Natural killer cell (primary cell): ENCODE measurements around the gene MAN1A2. TPM values are rescaled to one million over a fixed set of nuclear protein-coding genes. Genes with fewer than 3 reads are reported as not detected.
A peak's percentile ranks its signal among the peaks of the same experiment; 100 is the strongest.

Experiments used
- ATAC-seq, 3 donors: fragments of 150-1000 bp in 2 of 3; fragments of 200-7000 bp in 1 of 3; cut with Tn5 transposase; 1 replicate in 1 of 3; 2 replicates in 2 of 3; pipeline ENCODE4 v1.10.0; 2021; ENCODE audit warnings: mild to moderate bottlenecking in 2 of 3, moderate library complexity in 2 of 3
- DNase-seq, 2 donors: peaks; one replicate each; pipeline versions ENCODE4 v3.0.0 to v3.0.0-alpha.2; 2013 to 2021; ENCODE audit warnings: mixed read lengths in 1 of 2
- H3K27ac ChIP-seq: one replicate; pipeline ENCODE4 v1.5.1; 2013; ENCODE audit warnings: mild to moderate bottlenecking, low read length
- H3K27me3 ChIP-seq: one replicate; pipeline ENCODE4 v1.6.1; 2013; ENCODE audit warnings: low read length; ENCODE audit not compliant: control insufficient read depth, insufficient read depth
- H3K36me3 ChIP-seq: one replicate; pipeline ENCODE4 v1.6.1; 2013; ENCODE audit warnings: low read length; ENCODE audit not compliant: control insufficient read depth, insufficient read depth
- H3K4me1 ChIP-seq: one replicate; pipeline ENCODE4 v1.6.1; 2013; ENCODE audit warnings: low read length; ENCODE audit not compliant: control insufficient read depth, insufficient read depth
- H3K4me3 ChIP-seq: one replicate; pipeline ENCODE4 v1.5.1; 2013; ENCODE audit warnings: low read length
- H3K9me3 ChIP-seq: one replicate; pipeline ENCODE4 v1.6.1; 2013; ENCODE audit warnings: low read length; ENCODE audit not compliant: control insufficient read depth, insufficient read depth
- H3K27ac Mint-ChIP-seq, 2 donors: one replicate each; pipeline ENCODE4 v1.8.0; 2022; ENCODE audit warnings: mild to moderate bottlenecking in 2 of 2, mixed read lengths in 2 of 2, moderate library complexity in 1 of 2
- H3K27me3 Mint-ChIP-seq, 2 donors: one replicate each; pipeline ENCODE4 v1.8.0; 2022; ENCODE audit warnings: low read depth in 2 of 2, mixed read lengths in 2 of 2
- H3K36me3 Mint-ChIP-seq: one replicate; pipeline ENCODE4 v1.8.0; 2022; ENCODE audit warnings: mixed read lengths
- H3K4me1 Mint-ChIP-seq, 2 donors: one replicate each; pipeline ENCODE4 v1.8.0; 2022; ENCODE audit warnings: mixed read lengths in 2 of 2
- H3K4me3 Mint-ChIP-seq: one replicate; pipeline ENCODE4 v1.8.0; 2022; ENCODE audit warnings: mild to moderate bottlenecking, moderate library complexity, mixed read lengths
- H3K9me3 Mint-ChIP-seq, 2 donors: one replicate each; pipeline ENCODE4 v1.8.0; 2022; ENCODE audit warnings: mixed read lengths in 2 of 2
- WGBS: methylation state at CpG from one replicate; pipeline ENCODE4 v1.1.7; 2013; ENCODE audit warnings: missing lambda C conversion rate; ENCODE audit not compliant: insufficient coverage; 5-methylcytosine and 5-hydroxymethylcytosine counted together
- intact Hi-C: fragments of 100-400 bp; cut with micrococcal nuclease; formaldehyde crosslinking; loops from one replicate; pipeline ENCODE4 v1.14.2; 2022
- total RNA-seq, 4 donors: library from RNA; stranded (reverse); fragments of 120-200 nt in 1 of 4; gene quantifications; one replicate each; pipeline versions ENCODE4 v1.2.3 to v1.2.4, GENCODE V29; 2013 to 2022
- TF ChIP-seq, protein P1 (sequence below): fragments of 200-600 bp; IDR thresholded peaks from one replicate; pipeline ENCODE4 v1.8.0; 2022; ENCODE audit warnings: antibody characterized with exemption

Gene MAN1A2
- total RNA-seq, 3 donors from 2014 or later (not counting 1 experiment from before 2014, with no cell fraction given), result 75.5 to 90.0 (median 87.1) TPM

DNA sequence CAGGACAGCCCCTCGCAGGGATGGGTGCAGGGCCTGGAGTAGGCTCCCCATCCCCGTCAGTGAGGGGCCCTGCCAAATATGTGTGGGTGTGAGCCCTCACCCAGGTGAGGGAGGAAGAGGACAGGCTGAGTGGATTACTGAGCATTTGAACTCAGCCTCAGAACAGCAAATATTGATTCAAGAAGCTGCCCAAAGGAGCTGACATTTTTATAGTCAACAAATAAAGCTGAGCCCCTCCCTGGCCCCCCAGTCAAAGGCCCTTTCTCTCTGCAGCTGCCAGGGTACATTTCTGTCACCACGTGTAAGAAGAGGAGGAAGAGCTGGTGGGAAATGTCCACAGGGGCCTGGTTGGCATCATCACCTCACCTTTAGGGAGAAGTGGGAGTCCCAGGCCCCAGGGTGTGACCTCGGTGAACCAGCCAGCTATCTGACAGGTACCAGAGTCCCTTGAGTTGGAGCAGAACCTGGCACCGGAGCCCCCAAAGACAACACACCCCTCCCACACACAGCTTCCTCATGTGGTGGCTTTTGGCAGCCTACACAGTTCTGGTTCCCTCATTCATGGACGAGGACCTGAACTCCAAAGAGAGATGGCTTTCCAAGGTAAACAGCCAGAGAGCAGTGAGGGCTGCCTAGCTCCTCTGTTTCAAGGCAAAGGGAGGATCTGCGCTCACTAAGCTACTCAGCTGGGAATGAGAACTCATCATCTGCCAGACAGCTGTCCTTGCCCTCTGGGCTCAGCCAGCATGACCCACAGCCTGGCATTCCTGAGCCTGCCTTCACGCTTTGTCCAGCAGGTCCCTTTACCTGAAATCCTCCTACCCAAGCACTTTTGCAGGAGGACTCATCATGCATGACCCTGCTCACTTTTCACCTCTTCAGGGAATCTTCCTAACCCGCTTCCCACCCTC is 195.6 kb downstream of the MAN1A2 start:
- TF ChIP-seq, protein P1, sequence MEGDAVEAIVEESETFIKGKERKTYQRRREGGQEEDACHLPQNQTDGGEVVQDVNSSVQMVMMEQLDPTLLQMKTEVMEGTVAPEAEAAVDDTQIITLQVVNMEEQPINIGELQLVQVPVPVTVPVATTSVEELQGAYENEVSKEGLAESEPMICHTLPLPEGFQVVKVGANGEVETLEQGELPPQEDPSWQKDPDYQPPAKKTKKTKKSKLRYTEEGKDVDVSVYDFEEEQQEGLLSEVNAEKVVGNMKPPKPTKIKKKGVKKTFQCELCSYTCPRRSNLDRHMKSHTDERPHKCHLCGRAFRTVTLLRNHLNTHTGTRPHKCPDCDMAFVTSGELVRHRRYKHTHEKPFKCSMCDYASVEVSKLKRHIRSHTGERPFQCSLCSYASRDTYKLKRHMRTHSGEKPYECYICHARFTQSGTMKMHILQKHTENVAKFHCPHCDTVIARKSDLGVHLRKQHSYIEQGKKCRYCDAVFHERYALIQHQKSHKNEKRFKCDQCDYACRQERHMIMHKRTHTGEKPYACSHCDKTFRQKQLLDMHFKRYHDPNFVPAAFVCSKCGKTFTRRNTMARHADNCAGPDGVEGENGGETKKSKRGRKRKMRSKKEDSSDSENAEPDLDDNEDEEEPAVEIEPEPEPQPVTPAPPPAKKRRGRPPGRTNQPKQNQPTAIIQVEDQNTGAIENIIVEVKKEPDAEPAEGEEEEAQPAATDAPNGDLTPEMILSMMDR, result no peak

DNA sequence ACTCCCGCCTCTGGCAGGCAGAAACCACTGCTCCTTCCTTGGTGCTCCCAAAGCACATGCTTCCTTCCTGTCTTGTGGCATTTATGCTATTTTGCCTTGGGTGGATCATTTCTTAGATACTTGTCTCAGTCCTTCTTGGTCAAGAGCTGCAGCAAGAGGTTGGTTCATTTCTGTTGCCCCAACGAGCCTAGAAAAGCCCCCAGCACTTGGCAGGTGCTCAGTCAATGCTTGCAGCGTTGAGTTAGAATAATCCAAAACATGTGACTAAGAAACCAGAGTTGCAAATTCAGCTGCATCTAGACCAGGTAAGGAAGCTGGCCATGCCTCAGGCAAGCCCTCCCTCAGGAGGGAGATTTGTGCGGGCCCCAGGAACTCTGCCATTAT is 196.2 kb downstream of the MAN1A2 start:
- peak in 1 of 2 donors; percentile 9 for DNase-seq
- Mint-ChIP-seq H3K4me3 (no peak overlapping the region), H3K27ac (no peak overlapping the region), H3K4me1 (peaks cover 14 to 20% of the 10 kb centered on the region in 2 donors), H3K9me3 (no peaks in the 10 kb centered on the region), H3K27me3 (peaks cover 7 to 15% of the 10 kb centered on the region in 2 donors), H3K36me3 (peaks cover 6% of the 10 kb centered on the region)
- Histone ChIP-seq H3K36me3 (no peaks in the 10 kb centered on the region), H3K27ac (no peak overlapping the region), H3K4me1 (peaks cover 6% of the 10 kb centered on the region), H3K9me3 (no peaks in the 10 kb centered on the region), H3K27me3 (no peaks in the 10 kb centered on the region), H3K4me3 (no peak overlapping the region)
- intact Hi-C loops, result no loop called here
- WGBS, result 91% methylated on average over 4 of the region's 4 CpGs
- TF ChIP-seq, protein P1, result no peak
- ATAC-seq, result no peak

More for the DNA sequence above, 195.6 kb downstream of the MAN1A2 start:
- Histone ChIP-seq H3K27me3 (no peaks in the 10 kb centered on the region), H3K4me3 (no peak overlapping the region), H3K9me3 (no peaks in the 10 kb centered on the region), H3K27ac (no peak overlapping the region), H3K36me3 (no peaks in the 10 kb centered on the region), H3K4me1 (peaks cover 7% of the 10 kb centered on the region)
- WGBS, result 76% methylated on average over 9 of the region's 9 CpGs
- ATAC-seq, result no peak
- H3K4me3 Mint-ChIP-seq, result no peak overlapping the region
- peaks cover 20 to 26% of the 10 kb centered on the region in 2 donors for H3K4me1 Mint-ChIP-seq
- H3K9me3 Mint-ChIP-seq, result no peaks in the 10 kb centered on the region
- H3K27ac Mint-ChIP-seq, result no peak overlapping the region
- peaks cover 6% of the 10 kb centered on the region for H3K36me3 Mint-ChIP-seq
- intact Hi-C loops, result no loop called here
- H3K27me3 Mint-ChIP-seq, result peaks cover 8 to 15% of the 10 kb centered on the region in 2 donors
- peak in 1 of 2 donors; percentile 4 for DNase-seq

DNA sequence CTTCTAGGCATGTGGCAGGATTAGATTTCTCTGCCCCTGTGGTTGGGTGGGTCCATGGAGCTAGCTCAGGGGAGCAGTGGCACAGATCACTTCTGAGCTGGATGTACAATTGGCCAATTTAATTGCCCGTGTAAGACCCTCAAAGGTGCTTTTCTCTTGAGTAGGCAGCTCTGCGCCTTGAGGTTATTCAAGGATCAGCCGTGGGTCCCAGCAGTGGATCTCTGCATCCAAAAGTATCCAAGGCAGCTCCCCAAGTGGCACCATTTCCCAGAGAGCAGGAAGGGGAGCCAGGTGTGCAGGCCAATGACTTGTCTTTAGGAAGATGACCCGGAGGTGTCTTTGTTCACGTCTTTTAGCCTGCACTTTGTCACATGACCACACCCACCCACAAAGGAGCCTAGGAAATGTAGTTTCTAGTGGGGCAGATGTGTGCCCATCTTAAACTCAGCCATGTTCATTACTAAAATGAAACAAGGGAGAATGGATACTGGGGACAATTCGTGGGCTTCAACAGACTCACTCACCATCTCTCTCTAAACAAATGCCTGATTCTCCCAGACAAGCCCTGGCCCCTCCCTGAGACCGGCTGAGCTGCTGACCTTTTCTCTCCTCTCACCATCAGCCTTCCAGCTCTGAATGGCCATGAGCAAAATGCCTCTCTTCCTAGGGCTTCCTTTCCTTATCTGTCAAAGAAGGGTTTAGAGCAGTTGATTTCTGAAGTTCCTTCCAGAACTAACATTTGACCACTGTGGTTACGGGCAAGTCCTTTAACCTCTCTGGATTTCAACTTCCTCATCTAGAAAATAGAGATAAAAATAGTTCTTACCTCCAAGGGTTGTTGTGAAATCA is 197.2 kb downstream of the MAN1A2 start:
- whole genome bisulfite sequencing, result 81% methylated on average over 5 of the region's 8 CpGs
- H3K27ac Mint-ChIP-seq, result no peak overlapping the region
- no peak overlapping the region for H3K4me3 Mint-ChIP-seq
- ATAC-seq, result no peak
- H3K4me1 Mint-ChIP-seq, result peaks cover 9 to 10% of the 10 kb centered on the region in 2 donors
- H3K36me3 Mint-ChIP-seq, result peaks cover 3% of the 10 kb centered on the region
- Histone ChIP-seq H3K36me3 (no peaks in the 10 kb centered on the region), H3K9me3 (no peaks in the 10 kb centered on the region), H3K27me3 (no peaks in the 10 kb centered on the region), H3K4me3 (no peak overlapping the region), H3K27ac (no peak overlapping the region), H3K4me1 (no peaks in the 10 kb centered on the region)
- peaks cover 7 to 14% of the 10 kb centered on the region in 2 donors for H3K27me3 Mint-ChIP-seq
- intact Hi-C loops, result no loop called here
- H3K9me3 Mint-ChIP-seq, result no peaks in the 10 kb centered on the region
- DNase-seq, result no peak
- TF ChIP-seq, protein P1, result no peak
